Sigmoid colon (tissue), 7 donors: Measurements from ENCODE around the gene PPIA. TPM values are rescaled to one million over a fixed set of nuclear protein-coding genes. Genes with fewer than 3 reads are reported as not detected.

Source experiments
- DNase-seq: peaks from one replicate; pipeline ENCODE4 v3.0.0-alpha.2; 2019
- H3K27ac ChIP-seq, 4 donors: fragments of 200-600 bp; sonication (generic); one replicate each; pipeline ENCODE4 v1.5.1; 2016 to 2019; ENCODE audit warnings: mild to moderate bottlenecking in 1 of 4
- H3K27me3 ChIP-seq, 3 donors: fragments of 200-600 bp; sonication (generic); one replicate each; pipeline ENCODE4 v1.5.1; 2019; ENCODE audit warnings: mild to moderate bottlenecking in 1 of 3
- H3K36me3 ChIP-seq, 4 donors: fragments of 200-600 bp; sonication (generic); one replicate each; pipeline ENCODE4 v1.5.1; 2016 to 2019
- H3K4me1 ChIP-seq, 4 donors: fragments of 200-600 bp; sonication (generic); one replicate each; pipeline ENCODE4 v1.5.1; 2017 to 2019
- H3K4me3 ChIP-seq, 4 donors: fragments of 200-600 bp; sonication (generic); one replicate each; pipeline ENCODE4 v1.5.1; 2017 to 2019; ENCODE audit warnings: mild to moderate bottlenecking in 2 of 4, moderate library complexity in 1 of 4
- H3K9me3 ChIP-seq, 4 donors: fragments of 200-600 bp in 3 of 4; sonication (generic) in 3 of 4; one replicate each; pipeline versions ENCODE4 v1.5.1 to v1.6.1; 2013 to 2019
- EP300 ChIP-seq, 4 donors: sonication (generic); formaldehyde crosslinking; IDR thresholded peaks; one replicate each; pipeline ENCODE4 v1.6.1; 2017; ENCODE audit warnings: antibody characterized with exemption in 4 of 4
- POLR2A ChIP-seq, 2 donors: fragments of 450-650 bp; IDR thresholded peaks; one replicate each; pipeline ENCODE4 v1.6.1; 2016; ENCODE audit warnings: antibody characterized with exemption in 2 of 2, mild to moderate bottlenecking in 2 of 2, moderate library complexity in 2 of 2
- POLR2AphosphoS5 ChIP-seq, 4 donors: sonication (generic); formaldehyde crosslinking; IDR thresholded peaks; one replicate each; pipeline ENCODE4 v1.6.1; 2017; ENCODE audit warnings: antibody characterized with exemption in 4 of 4
- WGBS, 2 donors: extraction: QIAGEN DNeasy Blood & Tissue Kit; methylation state at CpG; one replicate each; pipeline ENCODE4 v1.1.7; 2013; 5-methylcytosine and 5-hydroxymethylcytosine counted together
- intact Hi-C: fragments of 100-400 bp; cut with DNase I; formaldehyde crosslinking; loops from one replicate; pipeline ENCODE4 v1.15.1; 2023
- polyA plus RNA-seq, 3 donors: library from polyadenylated mRNA; stranded (reverse); fragments of 200-250 nt; gene quantifications; one replicate each; pipeline ENCODE4 v1.2.3, GENCODE V29; 2013
- total RNA-seq, 4 donors: library from RNA; depleted of rRNA; stranded (reverse); fragments of >200 nt; gene quantifications; one replicate each; pipeline ENCODE4 v1.1.0, GENCODE V29; 2016
- TF ChIP-seq, protein P1 (sequence below), 4 experiments: fragments of 450-650 bp in 3 of 4; fragments of 200-600 bp in 1 of 4; IDR thresholded peaks; one replicate each; pipeline ENCODE4 v1.5.1; 2016 to 2019; ENCODE audit warnings: antibody characterized with exemption in 4 of 4, mild to moderate bottlenecking in 3 of 4, moderate library complexity in 2 of 4
- donor health status: healthy with polysubstance abuse.
- donor health status: Bipolar disorder and iron deficiency.
- donor health status: healthy.

PPIA gene
- total and polyA plus RNA-seq, 7 donors: 1,033 to 3,915 (median 1,396) TPM

DNA sequence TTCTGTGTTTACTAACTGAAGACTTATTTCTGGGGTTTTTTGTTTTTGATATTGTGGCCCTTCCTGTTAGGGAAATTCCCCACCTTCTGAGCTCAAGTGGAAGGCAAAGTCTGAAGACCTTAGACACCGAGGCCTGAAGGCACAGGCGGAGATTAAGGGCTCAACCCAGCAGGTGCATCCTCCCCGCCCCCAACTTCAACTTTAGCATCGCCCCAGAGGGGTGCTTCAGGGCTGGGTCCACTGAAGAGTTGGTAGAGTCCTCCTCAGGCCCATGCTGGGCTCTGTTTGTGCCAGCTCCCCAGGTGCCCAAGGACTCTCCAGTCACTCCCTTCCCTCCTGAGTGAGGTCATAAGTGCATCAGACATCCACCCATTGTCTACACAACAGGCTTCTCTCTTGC is 9.4 kb upstream of the PPIA start:
- WGBS, 2 donors: 59 to 75% methylated on average over 4 of the region's 4 CpGs
- no peak for DNase-seq
- no peaks in the 10 kb centered on the region for H3K27me3 ChIP-seq
- H3K4me1 ChIP-seq: no peaks in the 10 kb centered on the region
- peaks cover 0 to 4% (median 0%) of the 10 kb centered on the region in 4 donors for H3K9me3 ChIP-seq
- no peak overlapping the region for H3K27ac ChIP-seq
- no peaks in the 10 kb centered on the region for H3K36me3 ChIP-seq
- H3K4me3 ChIP-seq: no peak overlapping the region
- TF ChIP-seq POLR2AphosphoS5 (IDR thresholded peaks at IDR 0.05): no peak
- no peak for TF ChIP-seq EP300 (IDR thresholded peaks at IDR 0.05)
- TF ChIP-seq POLR2A (IDR thresholded peaks at IDR 0.05): no peak
- TF ChIP-seq, protein P1, sequence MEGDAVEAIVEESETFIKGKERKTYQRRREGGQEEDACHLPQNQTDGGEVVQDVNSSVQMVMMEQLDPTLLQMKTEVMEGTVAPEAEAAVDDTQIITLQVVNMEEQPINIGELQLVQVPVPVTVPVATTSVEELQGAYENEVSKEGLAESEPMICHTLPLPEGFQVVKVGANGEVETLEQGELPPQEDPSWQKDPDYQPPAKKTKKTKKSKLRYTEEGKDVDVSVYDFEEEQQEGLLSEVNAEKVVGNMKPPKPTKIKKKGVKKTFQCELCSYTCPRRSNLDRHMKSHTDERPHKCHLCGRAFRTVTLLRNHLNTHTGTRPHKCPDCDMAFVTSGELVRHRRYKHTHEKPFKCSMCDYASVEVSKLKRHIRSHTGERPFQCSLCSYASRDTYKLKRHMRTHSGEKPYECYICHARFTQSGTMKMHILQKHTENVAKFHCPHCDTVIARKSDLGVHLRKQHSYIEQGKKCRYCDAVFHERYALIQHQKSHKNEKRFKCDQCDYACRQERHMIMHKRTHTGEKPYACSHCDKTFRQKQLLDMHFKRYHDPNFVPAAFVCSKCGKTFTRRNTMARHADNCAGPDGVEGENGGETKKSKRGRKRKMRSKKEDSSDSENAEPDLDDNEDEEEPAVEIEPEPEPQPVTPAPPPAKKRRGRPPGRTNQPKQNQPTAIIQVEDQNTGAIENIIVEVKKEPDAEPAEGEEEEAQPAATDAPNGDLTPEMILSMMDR (IDR thresholded peaks at IDR 0.05): no peak
- intact Hi-C loops: no loop called here

DNA sequence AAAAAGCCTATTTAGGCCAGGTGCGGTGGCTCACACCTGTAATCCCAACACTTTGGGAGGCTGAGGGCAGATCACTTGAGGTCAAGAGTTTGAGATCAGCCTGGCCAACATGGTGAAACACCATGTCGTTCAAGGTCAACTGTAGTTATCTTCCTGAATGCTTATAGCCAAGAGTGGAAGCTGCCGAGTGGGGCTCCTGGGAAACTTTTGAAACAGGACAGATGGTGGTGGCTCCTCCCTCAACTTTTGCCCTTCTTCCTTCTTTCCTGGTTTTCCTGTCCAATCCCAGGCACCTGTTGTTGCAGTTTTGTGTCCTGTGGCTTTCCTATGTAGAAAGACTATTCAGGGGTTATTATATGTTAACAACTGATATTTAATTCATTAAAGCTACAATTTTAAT is 8.7 kb upstream of the PPIA start:
- H3K27ac ChIP-seq: no peak overlapping the region
- DNase-seq: no peak
- no peaks in the 10 kb centered on the region for H3K27me3 ChIP-seq
- 80 to 87% methylated on average over 3 of the region's 3 CpGs for WGBS, 2 donors
- no peak overlapping the region for H3K4me3 ChIP-seq
- no peaks in the 10 kb centered on the region for H3K36me3 ChIP-seq
- TF ChIP-seq, protein P1 (IDR thresholded peaks at IDR 0.05): no peak
- TF ChIP-seq EP300 (IDR thresholded peaks at IDR 0.05): no peak
- TF ChIP-seq POLR2AphosphoS5 (IDR thresholded peaks at IDR 0.05): no peak
- TF ChIP-seq POLR2A (IDR thresholded peaks at IDR 0.05): no peak
- peaks cover 0 to 4% (median 0%) of the 10 kb centered on the region in 4 donors for H3K9me3 ChIP-seq
- intact Hi-C loops: no loop called here
- no peaks in the 10 kb centered on the region for H3K4me1 ChIP-seq

DNA sequence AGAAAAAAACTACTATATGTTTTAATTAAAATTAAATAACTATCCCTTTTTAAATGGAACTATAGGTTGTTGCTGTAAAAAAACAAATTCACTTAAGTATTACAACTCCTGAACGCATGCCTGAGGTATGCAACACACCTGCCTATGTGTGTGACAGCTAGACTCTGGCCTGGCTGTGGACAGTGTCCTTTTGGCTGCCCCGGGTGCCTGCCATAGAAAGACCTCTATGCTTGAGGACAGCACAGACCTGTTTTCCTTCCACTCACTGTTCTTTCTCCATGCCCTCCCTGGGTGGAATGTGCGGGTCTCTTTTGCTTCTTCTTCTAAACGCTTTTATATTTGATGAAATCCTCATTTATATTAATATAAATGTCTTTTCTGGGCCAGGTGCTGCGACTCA is 6.5 kb upstream of the PPIA start:
- TF ChIP-seq POLR2AphosphoS5 (IDR thresholded peaks at IDR 0.05) (no peak), EP300 (IDR thresholded peaks at IDR 0.05) (no peak), POLR2A (IDR thresholded peaks at IDR 0.05) (no peak)
- TF ChIP-seq, protein P1 (IDR thresholded peaks at IDR 0.05): no peak
- WGBS, 2 donors: 83 to 93% methylated on average over 5 of the region's 5 CpGs

GRCh38 chr7:44791278-44792219 is 4.9 kb upstream of the PPIA start:
- peak overlapping the region in 1 of 4 donors; percentile 48 for H3K27ac ChIP-seq
- WGBS, 2 donors: 89 to 93% methylated on average over 8 of the region's 8 CpGs
- intact Hi-C loops: no loop called here

More for the DNA sequence above, 6.5 kb upstream of the PPIA start:
- intact Hi-C loops: no loop called here
- Histone ChIP-seq H3K27ac (no peak overlapping the region), H3K9me3 (no peaks in the 10 kb centered on the region), H3K4me3 (no peak overlapping the region), H3K27me3 (no peaks in the 10 kb centered on the region), H3K36me3 (no peaks in the 10 kb centered on the region), H3K4me1 (no peaks in the 10 kb centered on the region)
- DNase-seq: peak; percentile 38

More at GRCh38 chr7:44791278-44792219, 4.9 kb upstream of the PPIA start:
- no peaks in the 10 kb centered on the region for H3K9me3 ChIP-seq
- peak; percentile 39 for DNase-seq
- TF ChIP-seq, protein P1 (IDR thresholded peaks at IDR 0.05): no peak
- no peak for TF ChIP-seq POLR2A (IDR thresholded peaks at IDR 0.05)
- TF ChIP-seq POLR2AphosphoS5 (IDR thresholded peaks at IDR 0.05): no peak
- no peak for TF ChIP-seq EP300 (IDR thresholded peaks at IDR 0.05)
- H3K4me3 ChIP-seq: no peak overlapping the region
- H3K27me3 ChIP-seq: no peaks in the 10 kb centered on the region
- H3K36me3 ChIP-seq: no peaks in the 10 kb centered on the region
- H3K4me1 ChIP-seq: peaks cover 0 to 8% (median 3%) of the 10 kb centered on the region in 4 donors
